ENCODE measurements around the gene VTI1A.

VTI1A gene

DNA sequence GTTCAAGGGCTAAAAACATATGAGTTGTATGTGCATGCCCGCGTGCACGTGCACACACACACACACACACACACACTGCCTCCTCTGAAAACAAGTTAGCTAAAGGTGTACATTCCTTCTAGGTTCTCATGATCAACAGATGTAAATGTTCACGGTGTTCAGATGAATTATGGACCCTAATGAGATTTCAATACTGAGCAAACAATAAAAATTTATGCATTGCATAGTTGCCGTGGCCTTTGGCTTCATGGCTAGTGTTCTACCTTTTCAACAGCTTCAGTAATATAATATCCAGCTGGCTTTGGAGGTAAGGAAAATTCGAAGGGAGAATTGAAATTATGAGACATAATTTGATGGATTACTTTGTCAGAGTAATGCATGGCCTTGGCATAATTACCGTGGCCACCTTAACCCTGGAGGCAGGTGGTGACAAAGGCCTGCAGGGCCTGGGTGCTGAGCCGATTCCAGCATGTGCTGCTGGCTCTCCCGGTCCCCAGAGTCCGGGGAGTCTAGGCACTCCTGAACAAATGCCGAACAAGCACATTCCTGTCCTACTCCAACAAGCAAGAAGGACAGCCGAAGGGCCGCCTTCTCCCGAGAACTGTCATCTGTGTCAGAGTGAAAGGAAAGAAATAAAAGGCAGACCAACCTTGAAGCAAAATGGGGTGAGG lies 336.5 kb downstream of the VTI1A start:
- no peaks in the 10 kb centered on the region for H4K20me1 ChIP-seq (ENCODE audit: insufficient read depth)

GRCh38 chr10:112784022-112784461 lies 337.0 kb downstream of the VTI1A start:
- Histone ChIP-seq H3K4me3 (IDR thresholded peaks at IDR 0.05; ENCODE audit: insufficient read depth, low read depth, low read length) (no peak overlapping the region), H3K9ac (no peak overlapping the region), H3K36me3 (ENCODE audit: insufficient read depth) (no peaks in the 10 kb centered on the region), H3K4me1 (ENCODE audit: low read depth, poor library complexity, severe bottlenecking) (no peaks in the 10 kb centered on the region), H4K20me1 (ENCODE audit: insufficient read depth) (no peaks in the 10 kb centered on the region), H2AFZ (ENCODE audit: low read depth) (no peak overlapping the region), H3K79me2 (ENCODE audit: insufficient read depth, low read depth) (no peaks in the 10 kb centered on the region), H3K27me3 (ENCODE audit: insufficient read depth, low read depth) (no peaks in the 10 kb centered on the region), H3K27ac (no peak overlapping the region), H3K4me2 (no peak overlapping the region)
- TF ChIP-seq CTCF (conservative IDR thresholded peaks at IDR 0.05; ENCODE audit: low read depth, low read length), result no peak

More for the DNA sequence above, 336.5 kb downstream of the VTI1A start:
- no peak overlapping the region for H3K27ac ChIP-seq
- TF ChIP-seq CTCF (conservative IDR thresholded peaks at IDR 0.05; ENCODE audit: low read depth, low read length), result no peak
- no peak overlapping the region for H3K9ac ChIP-seq
- no peaks in the 10 kb centered on the region for H3K79me2 ChIP-seq (ENCODE audit: insufficient read depth, low read depth)
- H3K27me3 ChIP-seq (ENCODE audit: insufficient read depth, low read depth), result no peaks in the 10 kb centered on the region
- H3K4me1 ChIP-seq (ENCODE audit: low read depth, poor library complexity, severe bottlenecking), result no peaks in the 10 kb centered on the region
- no peak overlapping the region for H2AFZ ChIP-seq (ENCODE audit: low read depth)
- H3K4me2 ChIP-seq, result no peak overlapping the region
- no peak overlapping the region for H3K4me3 ChIP-seq (IDR thresholded peaks at IDR 0.05; ENCODE audit: insufficient read depth, low read depth, low read length)
- H3K36me3 ChIP-seq (ENCODE audit: insufficient read depth), result no peaks in the 10 kb centered on the region

DNA sequence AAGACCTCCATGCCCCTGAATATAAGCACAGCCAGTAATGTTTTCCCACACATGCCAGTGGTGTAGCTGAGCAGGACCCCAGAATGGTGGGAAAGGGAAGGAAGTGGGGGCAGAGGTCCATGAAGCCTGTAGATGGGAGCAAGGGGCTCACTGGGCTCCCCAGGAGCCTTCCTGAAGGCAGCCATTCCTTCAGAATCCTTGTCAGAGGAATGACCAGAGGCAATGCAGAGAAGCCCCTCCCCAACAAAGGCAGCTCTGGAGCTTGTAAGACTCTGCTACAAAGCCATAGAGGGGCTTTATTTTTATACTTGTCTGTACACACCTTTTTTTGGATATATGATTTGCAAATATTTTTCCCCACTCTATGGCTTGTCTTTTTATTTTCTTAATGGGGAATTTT lies 338.1 kb downstream of the VTI1A start:
- Histone ChIP-seq H3K27ac (no peak overlapping the region), H3K9ac (no peak overlapping the region), H2AFZ (ENCODE audit: low read depth) (no peak overlapping the region), H4K20me1 (ENCODE audit: insufficient read depth) (no peaks in the 10 kb centered on the region), H3K36me3 (ENCODE audit: insufficient read depth) (no peaks in the 10 kb centered on the region), H3K4me1 (ENCODE audit: low read depth, poor library complexity, severe bottlenecking) (no peaks in the 10 kb centered on the region), H3K4me2 (no peak overlapping the region), H3K4me3 (IDR thresholded peaks at IDR 0.05; ENCODE audit: insufficient read depth, low read depth, low read length) (no peak overlapping the region), H3K27me3 (ENCODE audit: insufficient read depth, low read depth) (no peaks in the 10 kb centered on the region), H3K79me2 (ENCODE audit: insufficient read depth, low read depth) (no peaks in the 10 kb centered on the region)
- no peak for TF ChIP-seq CTCF (conservative IDR thresholded peaks at IDR 0.05; ENCODE audit: low read depth, low read length)

- Histone ChIP-seq H3K27me3 (ENCODE audit: insufficient read depth, low read depth) (no peaks in the 10 kb centered on the region), H3K79me2 (ENCODE audit: insufficient read depth, low read depth) (no peaks in the 10 kb centered on the region), H3K27ac (no peak overlapping the region), H3K4me3 (IDR thresholded peaks at IDR 0.05; ENCODE audit: insufficient read depth, low read depth, low read length) (no peak overlapping the region), H3K36me3 (ENCODE audit: insufficient read depth) (no peaks in the 10 kb centered on the region), H3K4me2 (no peak overlapping the region), H3K9ac (no peak overlapping the region), H3K4me1 (ENCODE audit: low read depth, poor library complexity, severe bottlenecking) (no peaks in the 10 kb centered on the region), H2AFZ (ENCODE audit: low read depth) (no peak overlapping the region), H4K20me1 (ENCODE audit: insufficient read depth) (no peaks in the 10 kb centered on the region)
- no peak for TF ChIP-seq CTCF (conservative IDR thresholded peaks at IDR 0.05; ENCODE audit: low read depth, low read length)
Measured at GRCh38 chr10:112789248-112789647, 342.2 kb downstream of the VTI1A start.
